Measurements from ENCODE around the gene TGM1.
A peak's percentile ranks its signal among the peaks of the same experiment; 100 is the strongest.

Gene TGM1

GRCh38 chr14:24271834-24272263 lies 8.9 kb upstream of the TGM1 start:
- Histone ChIP-seq H3K27ac (ENCODE audit: low read depth, low read length) (peak overlapping the region; percentile 92), H3K36me3 (ENCODE audit: control insufficient read depth in 5 of 5, insufficient read depth in 5 of 5, low read length in 5 of 5) (peaks cover 0 to 32% (median 26%) of the 10 kb centered on the region in 5 donors), H3K9ac (ENCODE audit: low read length in 5 of 5) (peak overlapping the region; percentile 42 to 97 (median 95)), H3K9me3 (ENCODE audit: control insufficient read depth in 5 of 5, low read length in 5 of 5) (no peaks in the 10 kb centered on the region), H3K4me3 (ENCODE audit: low read depth in 1 of 5, low read length in 5 of 5) (peak overlapping the region; percentile 91 to 94 (median 91)), H3K4me1 (ENCODE audit: control insufficient read depth in 5 of 5, insufficient read depth in 5 of 5, low read length in 5 of 5) (peaks cover 4 to 48% (median 44%) of the 10 kb centered on the region in 5 donors), H3K27me3 (ENCODE audit: control insufficient read depth in 5 of 5, insufficient read depth in 4 of 5, low read length in 5 of 5) (no peaks in the 10 kb centered on the region)

GRCh38 chr14:24271134-24271833 lies 8.3 kb upstream of the TGM1 start, which contains the start of gene RABGGTA:
Gene RABGGTA, minus strand, starts transcription at chr14:24271597. Its CDS starts 482 bp downstream, at chr14:24271115.
- Histone ChIP-seq H3K9ac (ENCODE audit: low read length in 5 of 5) (peak within 1 kb of the TSS; percentile 63 to 97 (median 95)), H3K9me3 (ENCODE audit: control insufficient read depth in 5 of 5, low read length in 5 of 5) (no peaks in the 10 kb centered on the region), H3K27me3 (ENCODE audit: control insufficient read depth in 5 of 5, insufficient read depth in 4 of 5, low read length in 5 of 5) (no peaks in the 10 kb centered on the region), H3K4me3 (ENCODE audit: low read depth in 1 of 5, low read length in 5 of 5) (peak within 1 kb of the TSS; percentile 91 to 94 (median 91)), H3K36me3 (ENCODE audit: control insufficient read depth in 5 of 5, insufficient read depth in 5 of 5, low read length in 5 of 5) (peaks cover 0 to 38% (median 32%) of the 10 kb centered on the region in 5 donors), H3K4me1 (ENCODE audit: control insufficient read depth in 5 of 5, insufficient read depth in 5 of 5, low read length in 5 of 5) (peaks cover 4 to 47% (median 44%) of the 10 kb centered on the region in 5 donors), H3K27ac (ENCODE audit: low read depth, low read length) (peak within 1 kb of the TSS; percentile 92)

GRCh38 chr14:24270537-24271133 lies 7.7 kb upstream of the TGM1 start:
- no peaks in the 10 kb centered on the region for H3K9me3 ChIP-seq (ENCODE audit: control insufficient read depth in 5 of 5, low read length in 5 of 5)
- H3K27ac ChIP-seq (ENCODE audit: low read depth, low read length), result peak overlapping the region; percentile 92
- peak overlapping the region; percentile 89 to 94 (median 91) for H3K4me3 ChIP-seq (ENCODE audit: low read depth in 1 of 5, low read length in 5 of 5)
- peaks cover 4 to 44% (median 42%) of the 10 kb centered on the region in 5 donors for H3K4me1 ChIP-seq (ENCODE audit: control insufficient read depth in 5 of 5, insufficient read depth in 5 of 5, low read length in 5 of 5)
- H3K27me3 ChIP-seq (ENCODE audit: control insufficient read depth in 5 of 5, insufficient read depth in 4 of 5, low read length in 5 of 5), result no peaks in the 10 kb centered on the region
- peak overlapping the region; percentile 63 to 97 (median 95) for H3K9ac ChIP-seq (ENCODE audit: low read length in 5 of 5)
- H3K36me3 ChIP-seq (ENCODE audit: control insufficient read depth in 5 of 5, insufficient read depth in 5 of 5, low read length in 5 of 5), result peaks cover 0 to 44% (median 38%) of the 10 kb centered on the region in 5 donors

GRCh38 chr14:24269910-24270536 lies 7.0 kb upstream of the TGM1 start:
- H3K36me3 ChIP-seq (ENCODE audit: control insufficient read depth in 5 of 5, insufficient read depth in 5 of 5, low read length in 5 of 5), result peaks cover 0 to 51% (median 44%) of the 10 kb centered on the region in 5 donors
- H3K27me3 ChIP-seq (ENCODE audit: control insufficient read depth in 5 of 5, insufficient read depth in 4 of 5, low read length in 5 of 5), result no peaks in the 10 kb centered on the region
- H3K9ac ChIP-seq (ENCODE audit: low read length in 5 of 5), result no peak overlapping the region
- peaks cover 4 to 42% (median 37%) of the 10 kb centered on the region in 5 donors for H3K4me1 ChIP-seq (ENCODE audit: control insufficient read depth in 5 of 5, insufficient read depth in 5 of 5, low read length in 5 of 5)
- H3K4me3 ChIP-seq (ENCODE audit: low read depth in 1 of 5, low read length in 5 of 5), result no peak overlapping the region
- H3K9me3 ChIP-seq (ENCODE audit: control insufficient read depth in 5 of 5, low read length in 5 of 5), result no peaks in the 10 kb centered on the region
- no peak overlapping the region for H3K27ac ChIP-seq (ENCODE audit: low read depth, low read length)

GRCh38 chr14:24269368-24269767 lies 6.4 kb upstream of the TGM1 start:
- Histone ChIP-seq H3K27ac (ENCODE audit: low read depth, low read length) (no peak overlapping the region), H3K9me3 (ENCODE audit: control insufficient read depth in 5 of 5, low read length in 5 of 5) (no peaks in the 10 kb centered on the region), H3K9ac (ENCODE audit: low read length in 5 of 5) (no peak overlapping the region), H3K36me3 (ENCODE audit: control insufficient read depth in 5 of 5, insufficient read depth in 5 of 5, low read length in 5 of 5) (peaks cover 0 to 52% (median 47%) of the 10 kb centered on the region in 5 donors), H3K27me3 (ENCODE audit: control insufficient read depth in 5 of 5, insufficient read depth in 4 of 5, low read length in 5 of 5) (no peaks in the 10 kb centered on the region), H3K4me3 (ENCODE audit: low read depth in 1 of 5, low read length in 5 of 5) (no peak overlapping the region), H3K4me1 (ENCODE audit: control insufficient read depth in 5 of 5, insufficient read depth in 5 of 5, low read length in 5 of 5) (peaks cover 4 to 41% (median 35%) of the 10 kb centered on the region in 5 donors)

GRCh38 chr14:24268225-24268624 lies 5.2 kb upstream of the TGM1 start:
- H3K27ac ChIP-seq (ENCODE audit: low read depth, low read length), result no peak overlapping the region
- peaks cover 0 to 52% (median 47%) of the 10 kb centered on the region in 5 donors for H3K36me3 ChIP-seq (ENCODE audit: control insufficient read depth in 5 of 5, insufficient read depth in 5 of 5, low read length in 5 of 5)
- no peaks in the 10 kb centered on the region for H3K27me3 ChIP-seq (ENCODE audit: control insufficient read depth in 5 of 5, insufficient read depth in 4 of 5, low read length in 5 of 5)
- no peaks in the 10 kb centered on the region for H3K9me3 ChIP-seq (ENCODE audit: control insufficient read depth in 5 of 5, low read length in 5 of 5)
- H3K4me3 ChIP-seq (ENCODE audit: low read depth in 1 of 5, low read length in 5 of 5), result no peak overlapping the region
- H3K4me1 ChIP-seq (ENCODE audit: control insufficient read depth in 5 of 5, insufficient read depth in 5 of 5, low read length in 5 of 5), result peaks cover 4 to 30% (median 23%) of the 10 kb centered on the region in 5 donors
- H3K9ac ChIP-seq (ENCODE audit: low read length in 5 of 5), result no peak overlapping the region

GRCh38 chr14:24267516-24267915 lies 4.5 kb upstream of the TGM1 start:
- H3K36me3 ChIP-seq (ENCODE audit: control insufficient read depth in 5 of 5, insufficient read depth in 5 of 5, low read length in 5 of 5), result peaks cover 0 to 52% (median 47%) of the 10 kb centered on the region in 5 donors
- H3K9ac ChIP-seq (ENCODE audit: low read length in 5 of 5), result no peak overlapping the region
- H3K27me3 ChIP-seq (ENCODE audit: control insufficient read depth in 5 of 5, insufficient read depth in 4 of 5, low read length in 5 of 5), result no peaks in the 10 kb centered on the region
- H3K4me3 ChIP-seq (ENCODE audit: low read depth in 1 of 5, low read length in 5 of 5), result no peak overlapping the region
- no peaks in the 10 kb centered on the region for H3K9me3 ChIP-seq (ENCODE audit: control insufficient read depth in 5 of 5, low read length in 5 of 5)
- H3K4me1 ChIP-seq (ENCODE audit: control insufficient read depth in 5 of 5, insufficient read depth in 5 of 5, low read length in 5 of 5), result peaks cover 4 to 23% (median 18%) of the 10 kb centered on the region in 5 donors
- no peak overlapping the region for H3K27ac ChIP-seq (ENCODE audit: low read depth, low read length)

GRCh38 chr14:24266344-24267244 lies 3.6 kb upstream of the TGM1 start:
- no peak overlapping the region for H3K9ac ChIP-seq (ENCODE audit: low read length in 5 of 5)
- H3K27ac ChIP-seq (ENCODE audit: low read depth, low read length), result no peak overlapping the region
- H3K9me3 ChIP-seq (ENCODE audit: control insufficient read depth in 5 of 5, low read length in 5 of 5), result no peaks in the 10 kb centered on the region
- no peak overlapping the region for H3K4me3 ChIP-seq (ENCODE audit: low read depth in 1 of 5, low read length in 5 of 5)
- peaks cover under 1 to 14% (median 9%) of the 10 kb centered on the region in 5 donors for H3K4me1 ChIP-seq (ENCODE audit: control insufficient read depth in 5 of 5, insufficient read depth in 5 of 5, low read length in 5 of 5)
- H3K27me3 ChIP-seq (ENCODE audit: control insufficient read depth in 5 of 5, insufficient read depth in 4 of 5, low read length in 5 of 5), result no peaks in the 10 kb centered on the region
- peaks cover 0 to 53% (median 47%) of the 10 kb centered on the region in 5 donors for H3K36me3 ChIP-seq (ENCODE audit: control insufficient read depth in 5 of 5, insufficient read depth in 5 of 5, low read length in 5 of 5)

- Histone ChIP-seq H3K4me3 (ENCODE audit: low read depth in 1 of 5, low read length in 5 of 5) (no peak overlapping the region), H3K9me3 (ENCODE audit: control insufficient read depth in 5 of 5, low read length in 5 of 5) (no peaks in the 10 kb centered on the region), H3K27ac (ENCODE audit: low read depth, low read length) (no peak overlapping the region), H3K27me3 (ENCODE audit: control insufficient read depth in 5 of 5, insufficient read depth in 4 of 5, low read length in 5 of 5) (no peaks in the 10 kb centered on the region), H3K4me1 (ENCODE audit: control insufficient read depth in 5 of 5, insufficient read depth in 5 of 5, low read length in 5 of 5) (peaks cover 0 to 7% (median 4%) of the 10 kb centered on the region in 5 donors), H3K36me3 (ENCODE audit: control insufficient read depth in 5 of 5, insufficient read depth in 5 of 5, low read length in 5 of 5) (peaks cover 0 to 52% (median 43%) of the 10 kb centered on the region in 5 donors), H3K9ac (ENCODE audit: low read length in 5 of 5) (no peak overlapping the region)
Measured at GRCh38 chr14:24264298-24264697, 1.3 kb upstream of the TGM1 start.

Data from subcutaneous abdominal adipose tissue (tissue), 5 donors.